PC-9 (cell line): ENCODE measurements around the gene DNM1. TPM values are rescaled to one million over a fixed set of nuclear protein-coding genes. Genes with fewer than 3 reads are reported as not detected.

Source experiments
- BruUV-seq: library from RNA; stranded (reverse); fragments of 400-500 nt; replicated peaks from 2 replicates; lab custom pipeline; 2021; lab: Mats Ljungman, UMichigan
- CTCF ChIA-PET: fragments of 300-600 bp; sonication (Branson Sonifier 250); formaldehyde crosslinking; loops from one replicate; lab custom pipeline; 2022; ENCODE audit warnings: antibody characterized with exemption; lab: Charles Lee
- POLR2A ChIA-PET: fragments of 300-600 bp; sonication (Branson Sonifier 250); formaldehyde crosslinking; loops from one replicate; lab custom pipeline; 2022; ENCODE audit warnings: antibody characterized with exemption; ENCODE audit not compliant: unreplicated experiment; lab: Charles Lee
- DNase-seq, 2 experiments: peaks; one replicate each; pipeline versions ENCODE4 v3.0.0 to v3.0.0-alpha.2; 2015 to 2022; ENCODE audit warnings: mixed read lengths in 1 of 2
- H2AFZ ChIP-seq: fragments of 200-600 bp; sonication (generic); 2 replicates; pipeline ENCODE4 v1.8.1; 2017; ENCODE audit warnings: antibody characterized with exemption
- H3F3A ChIP-seq: fragments of 200-600 bp; sonication (generic); 2 replicates; pipeline ENCODE4 v1.8.1; 2017; ENCODE audit warnings: antibody characterized with exemption, mild to moderate bottlenecking, low read depth; ENCODE audit not compliant: insufficient read depth
- H3K27ac ChIP-seq: fragments of 200-600 bp; sonication (generic); 2 replicates; pipeline ENCODE4 v1.6.1; 2016; ENCODE audit warnings: mixed run types
- H3K27me3 ChIP-seq: fragments of 200-600 bp; sonication (generic); 2 replicates; pipeline ENCODE4 v1.6.1; 2016; ENCODE audit warnings: low read depth, mixed run types; ENCODE audit not compliant: insufficient read depth
- H3K36me3 ChIP-seq: fragments of 200-600 bp; sonication (generic); 2 replicates; pipeline ENCODE4 v1.6.1; 2016; ENCODE audit warnings: low read depth, mixed run types
- H3K4me1 ChIP-seq: fragments of 200-600 bp; sonication (generic); replicated peaks from 2 replicates; pipeline ENCODE4 v1.6.1; 2016; ENCODE audit warnings: mixed run types; ENCODE audit not compliant: insufficient read depth
- H3K4me2 ChIP-seq: fragments of 200-600 bp; sonication (generic); 2 replicates; pipeline ENCODE4 v1.6.1; 2017; ENCODE audit warnings: mixed run types
- H3K4me3 ChIP-seq: fragments of 200-600 bp; sonication (generic); 2 replicates; pipeline ENCODE4 v1.6.1; 2016; ENCODE audit warnings: mixed run types
- H3K79me2 ChIP-seq: fragments of 200-600 bp; sonication (generic); 2 replicates; pipeline ENCODE4 v1.6.1; 2017; ENCODE audit warnings: low read depth, mixed run types
- H3K9me2 ChIP-seq: fragments of 200-600 bp; sonication (generic); 2 replicates; pipeline ENCODE4 v1.8.1; 2017; ENCODE audit warnings: mild to moderate bottlenecking; ENCODE audit not compliant: insufficient read depth
- H3K9me3 ChIP-seq: fragments of 200-600 bp; sonication (generic); 2 replicates; pipeline ENCODE4 v1.8.1; 2016; ENCODE audit warnings: low read depth; ENCODE audit not compliant: insufficient read depth
- H4K20me1 ChIP-seq: fragments of 200-600 bp; sonication (generic); 2 replicates; pipeline ENCODE4 v1.8.1; 2017; ENCODE audit not compliant: insufficient read depth
- EZH2 ChIP-seq: fragments of 200-600 bp; sonication (generic); IDR thresholded peaks from 2 replicates; pipeline ENCODE4 v1.8.0; 2017; ENCODE audit warnings: antibody characterized with exemption, low read depth
- intact Hi-C: fragments of 100-400 bp; cut with micrococcal nuclease; formaldehyde crosslinking; loops from one replicate; pipeline ENCODE4 v1.10.0; 2022; ENCODE audit not compliant: unreplicated experiment
- total RNA-seq: library from RNA; stranded (reverse); gene quantifications from 2 replicates; pipeline ENCODE4 v1.2.3, GENCODE V29; 2021
- TF ChIP-seq, protein P1 (sequence below): fragments of 200-600 bp; sonication (generic); conservative IDR thresholded peaks from 2 replicates; pipeline ENCODE4 v1.6.1; 2017; ENCODE audit warnings: mixed run types, antibody characterized with exemption, mild to moderate bottlenecking, moderate library complexity

DNM1 gene
- total RNA-seq, 1 experiment from 2014 or later: 134 TPM

DNA sequence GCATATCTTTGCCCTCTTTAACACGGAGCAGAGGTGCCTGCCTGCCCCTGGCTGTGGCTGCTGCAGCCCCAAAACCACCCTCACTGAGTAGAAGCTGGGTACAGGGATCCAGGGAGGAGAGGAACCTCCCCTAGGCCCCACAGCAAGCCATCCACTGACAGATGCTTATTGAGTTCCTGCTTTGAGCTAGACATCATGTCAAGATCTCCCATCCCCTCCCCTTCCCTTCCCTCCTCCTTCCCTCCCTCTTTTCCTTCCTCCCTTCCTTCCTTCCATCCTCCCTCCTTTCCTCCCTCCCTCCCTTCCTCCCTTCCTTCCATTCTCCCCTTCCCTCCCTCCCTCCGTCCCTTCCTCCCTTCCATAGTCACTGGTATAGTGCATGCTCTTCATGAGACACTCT is 43.3 kb downstream of the DNM1 start:
- Histone ChIP-seq H3K4me3 (no peak overlapping the region), H3K4me2 (no peak overlapping the region), H3K27me3 (no peaks in the 10 kb centered on the region), H3K79me2 (no peaks in the 10 kb centered on the region), H3K9me2 (no peaks in the 10 kb centered on the region), H4K20me1 (no peaks in the 10 kb centered on the region), H2AFZ (no peak overlapping the region), H3K36me3 (no peaks in the 10 kb centered on the region), H3K4me1 (no peaks in the 10 kb centered on the region), H3F3A (peaks cover 8% of the 10 kb centered on the region; the same call in 1 of the 2 replicates), H3K9me3 (no peaks in the 10 kb centered on the region), H3K27ac (no peak overlapping the region)
- ChIA-PET CTCF (no interaction called here), POLR2A (no interaction called here)
- DNase-seq: no peak
- intact Hi-C loops: no loop called here
- TF ChIP-seq, protein P1, sequence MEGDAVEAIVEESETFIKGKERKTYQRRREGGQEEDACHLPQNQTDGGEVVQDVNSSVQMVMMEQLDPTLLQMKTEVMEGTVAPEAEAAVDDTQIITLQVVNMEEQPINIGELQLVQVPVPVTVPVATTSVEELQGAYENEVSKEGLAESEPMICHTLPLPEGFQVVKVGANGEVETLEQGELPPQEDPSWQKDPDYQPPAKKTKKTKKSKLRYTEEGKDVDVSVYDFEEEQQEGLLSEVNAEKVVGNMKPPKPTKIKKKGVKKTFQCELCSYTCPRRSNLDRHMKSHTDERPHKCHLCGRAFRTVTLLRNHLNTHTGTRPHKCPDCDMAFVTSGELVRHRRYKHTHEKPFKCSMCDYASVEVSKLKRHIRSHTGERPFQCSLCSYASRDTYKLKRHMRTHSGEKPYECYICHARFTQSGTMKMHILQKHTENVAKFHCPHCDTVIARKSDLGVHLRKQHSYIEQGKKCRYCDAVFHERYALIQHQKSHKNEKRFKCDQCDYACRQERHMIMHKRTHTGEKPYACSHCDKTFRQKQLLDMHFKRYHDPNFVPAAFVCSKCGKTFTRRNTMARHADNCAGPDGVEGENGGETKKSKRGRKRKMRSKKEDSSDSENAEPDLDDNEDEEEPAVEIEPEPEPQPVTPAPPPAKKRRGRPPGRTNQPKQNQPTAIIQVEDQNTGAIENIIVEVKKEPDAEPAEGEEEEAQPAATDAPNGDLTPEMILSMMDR: no peak
- TF ChIP-seq EZH2: no peak
- BruUV-seq: no TSS peak

DNA sequence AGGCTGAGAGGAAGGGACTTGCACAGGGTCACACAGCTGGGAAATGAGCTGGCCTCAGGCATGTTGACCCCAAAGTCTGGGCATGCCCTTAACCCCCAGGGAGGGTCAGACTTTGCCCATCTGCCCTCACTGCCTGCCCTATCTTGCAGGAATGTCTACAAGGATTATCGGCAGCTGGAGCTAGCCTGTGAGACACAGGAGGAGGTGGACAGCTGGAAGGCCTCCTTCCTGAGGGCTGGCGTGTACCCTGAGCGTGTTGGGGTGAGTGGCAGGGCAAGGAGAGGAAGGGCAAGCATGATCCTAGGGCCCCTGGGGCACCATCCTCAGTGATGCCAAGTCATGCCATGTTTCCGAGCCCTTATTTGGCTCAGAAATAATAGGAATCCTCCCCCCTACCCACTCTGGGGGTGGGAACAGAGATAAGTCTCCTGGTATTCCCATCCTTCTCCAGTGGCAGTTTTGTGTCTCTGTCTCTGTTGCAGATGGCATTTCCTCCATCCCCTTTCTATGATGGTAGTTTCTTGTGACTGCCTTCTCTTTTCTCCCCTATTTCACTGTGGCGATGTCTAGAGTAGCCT is 44.1 kb downstream of the DNM1 start:
- Histone ChIP-seq H3K4me1 (no peaks in the 10 kb centered on the region), H3K36me3 (no peaks in the 10 kb centered on the region), H3K9me3 (no peaks in the 10 kb centered on the region), H2AFZ (no peak overlapping the region), H3F3A (peaks cover 11% of the 10 kb centered on the region; the same call in 1 of the 2 replicates), H3K79me2 (no peaks in the 10 kb centered on the region), H3K27ac (no peak overlapping the region), H3K27me3 (no peaks in the 10 kb centered on the region), H4K20me1 (no peaks in the 10 kb centered on the region), H3K4me2 (no peak overlapping the region), H3K4me3 (no peak overlapping the region), H3K9me2 (no peaks in the 10 kb centered on the region)
- POLR2A ChIA-PET: no interaction called here
- no peak for DNase-seq
- intact Hi-C loops: no loop called here
- BruUV-seq: no TSS peak
- CTCF ChIA-PET: no interaction called here
- no peak for TF ChIP-seq EZH2
- TF ChIP-seq, protein P1: no peak

GRCh38 chr9:128249558-128249907 is 46.4 kb downstream of the DNM1 start:
- BruUV-seq: no TSS peak
- Histone ChIP-seq H3K36me3 (no peaks in the 10 kb centered on the region), H3K4me2 (no peak overlapping the region), H3K9me3 (no peaks in the 10 kb centered on the region), H3K9me2 (no peaks in the 10 kb centered on the region), H2AFZ (no peak overlapping the region), H3K27me3 (no peaks in the 10 kb centered on the region), H3K79me2 (no peaks in the 10 kb centered on the region), H3K4me3 (no peak overlapping the region), H3K27ac (no peak overlapping the region), H3K4me1 (no peaks in the 10 kb centered on the region), H3F3A (peaks cover 11% of the 10 kb centered on the region; the same call in 1 of the 2 replicates), H4K20me1 (no peaks in the 10 kb centered on the region)
- DNase-seq: no peak
- intact Hi-C loops: no loop called here
- ChIA-PET POLR2A (interaction anchor here (0.6 kb wide), 1 partner anchor 96 kb away, joined by 3 read pairs; no protein-coding TSS in a partner anchor), CTCF (interaction anchor here (0.6 kb wide), 1 partner anchor 192 kb away, joined by 3 read pairs; no protein-coding TSS in a partner anchor)
- no peak for TF ChIP-seq EZH2
- TF ChIP-seq, protein P1: no peak
